B cell (primary cell): ENCODE results near the gene GALR3. TPM values are rescaled to one million over a fixed set of nuclear protein-coding genes. Genes with fewer than 3 reads are reported as not detected.

ENCODE experiments used
- ATAC-seq: fragments of 200-7000 bp; cut with Tn5 transposase; one replicate; pipeline ENCODE4 v1.10.0; 2021; ENCODE audit warnings: low read depth, mild to moderate bottlenecking, moderate number of reproducible peaks, moderate library complexity
- CTCF ChIA-PET: fragments of 350-600 bp; sonication (Branson Sonifier 250); formaldehyde crosslinking; loops from one replicate; lab custom pipeline; 2021; ENCODE audit warnings: antibody characterized with exemption, inconsistent platforms; lab: Charles Lee
- POLR2A ChIA-PET: fragments of 350-600 bp; sonication (Branson Sonifier 250); formaldehyde crosslinking; loops from one replicate; lab custom pipeline; 2021; ENCODE audit warnings: antibody characterized with exemption; lab: Charles Lee
- DNase-seq: peaks from one replicate; pipeline ENCODE4 v3.0.0; 2013
- H2AFZ ChIP-seq: 2 replicates; pipeline ENCODE4 v1.6.1; 2012; ENCODE audit warnings: mild to moderate bottlenecking, low read depth, low read length; ENCODE audit not compliant: insufficient read depth, poor library complexity, severe bottlenecking
- H3K27ac ChIP-seq, 2 donors: 1 replicate in 1 of 2; 2 replicates in 1 of 2; pipeline ENCODE4 v1.5.1; 2012 to 2013; ENCODE audit warnings: low read length in 2 of 2, mild to moderate bottlenecking in 2 of 2, moderate library complexity in 1 of 2
- H3K27me3 ChIP-seq, 4 experiments: fragments of 200-600 bp in 1 of 4; sonication (generic) in 1 of 4; replicated peaks in 1 of 4; 1 replicate in 2 of 4; 2 replicates in 2 of 4; pipeline versions ENCODE4 v1.6.1 to v1.7.0; 2013 to 2016; ENCODE audit warnings: low read length in 3 of 4, mild to moderate bottlenecking in 2 of 4, mixed read lengths in 1 of 4, moderate library complexity in 1 of 4; ENCODE audit not compliant: insufficient read depth in 4 of 4, control insufficient read depth in 3 of 4; ENCODE audit errors: control extremely low read depth in 1 of 4
- H3K36me3 ChIP-seq, 2 experiments: replicated peaks in 1 of 2; 1 replicate in 1 of 2; 2 replicates in 1 of 2; pipeline versions ENCODE4 v1.6.1 to v1.7.1; 2013; ENCODE audit warnings: low read length in 1 of 2; ENCODE audit not compliant: insufficient read depth in 2 of 2, control insufficient read depth in 1 of 2; ENCODE audit errors: control extremely low read depth in 1 of 2, extremely low read depth in 1 of 2
- H3K4me1 ChIP-seq, 2 donors: fragments of 200-600 bp in 1 of 2; sonication (generic) in 1 of 2; 1 replicate in 1 of 2; 2 replicates in 1 of 2; pipeline versions ENCODE4 v1.5.1 to v1.6.1; 2013 to 2017; ENCODE audit warnings: low read length in 2 of 2; ENCODE audit not compliant: control insufficient read depth in 2 of 2, insufficient read depth in 2 of 2
- H3K4me2 ChIP-seq: replicated peaks from 2 replicates; pipeline ENCODE3; 2012; ENCODE audit warnings: mild to moderate bottlenecking, low read depth, low read length; ENCODE audit not compliant: poor library complexity, severe bottlenecking
- H3K4me3 ChIP-seq, 5 experiments: fragments of 200-600 bp in 1 of 5; sonication (generic) in 1 of 5; 1 replicate in 3 of 5; 2 replicates in 2 of 5; pipeline versions ENCODE4 v1.5.1 to v1.7.0; 2011 to 2016; ENCODE audit warnings: low read length in 4 of 5, mild to moderate bottlenecking in 4 of 5, low read depth in 2 of 5, control low read depth in 1 of 5, moderate library complexity in 1 of 5; ENCODE audit not compliant: insufficient read depth in 1 of 5; ENCODE audit errors: control extremely low read depth in 1 of 5, extremely low read depth in 1 of 5
- H3K79me2 ChIP-seq: fragments of 200-600 bp; sonication (generic); one replicate; pipeline ENCODE4 v1.6.0; 2016; ENCODE audit warnings: low read length; ENCODE audit not compliant: control insufficient read depth, insufficient read depth
- H3K9ac ChIP-seq: fragments of 200-600 bp; sonication (generic); 2 replicates; pipeline ENCODE4 v1.6.1; 2017; ENCODE audit warnings: mild to moderate bottlenecking, low read length, moderate library complexity
- H3K9me3 ChIP-seq, 3 donors: one replicate each; pipeline versions ENCODE4 v1.6.1 to v1.7.1; 2013; ENCODE audit warnings: low read length in 2 of 3; ENCODE audit not compliant: control insufficient read depth in 2 of 3, insufficient read depth in 1 of 3; ENCODE audit errors: control extremely low read depth in 1 of 3
- H4K20me1 ChIP-seq: 2 replicates; pipeline ENCODE4 v1.6.0; 2012; ENCODE audit warnings: mild to moderate bottlenecking, low read length; ENCODE audit not compliant: insufficient read depth, control insufficient read depth, poor library complexity, severe bottlenecking
- H3K27ac Mint-ChIP-seq: one replicate; pipeline ENCODE4 v1.8.0; 2021; ENCODE audit warnings: mixed read lengths
- H3K27me3 Mint-ChIP-seq: one replicate; pipeline ENCODE4 v1.8.0; 2021; ENCODE audit warnings: mixed read lengths
- H3K4me1 Mint-ChIP-seq: one replicate; pipeline ENCODE4 v1.8.0; 2021; ENCODE audit warnings: mixed read lengths
- H3K4me3 Mint-ChIP-seq: one replicate; pipeline ENCODE4 v1.8.0; 2021; ENCODE audit warnings: mixed read lengths
- H3K9me3 Mint-ChIP-seq: one replicate; pipeline ENCODE4 v1.8.0; 2022; ENCODE audit warnings: mixed read lengths; ENCODE audit not compliant: insufficient read depth
- EZH2 ChIP-seq: IDR thresholded peaks from 2 replicates; pipeline ENCODE4 v1.6.1; 2012; ENCODE audit warnings: borderline replicate concordance, low read depth, mild to moderate bottlenecking, moderate library complexity, low read length; ENCODE audit not compliant: insufficient read depth, poor library complexity, severe bottlenecking
- WGBS: methylation state at CpG from one replicate; pipeline ENCODE4 v1.1.5; 2013; ENCODE audit warnings: missing lambda C conversion rate; ENCODE audit not compliant: insufficient coverage; 5-methylcytosine and 5-hydroxymethylcytosine counted together
- intact Hi-C: fragments of 100-400 bp; cut with micrococcal nuclease; formaldehyde crosslinking; loops from one replicate; pipeline ENCODE4 v1.10.0; 2022
- polyA plus RNA-seq: library from polyadenylated mRNA; depleted of rRNA; stranded (reverse); fragments of >200 nt; gene quantifications from 2 replicates; pipeline ENCODE4 v1.2.3, GENCODE V29; 2012
- total RNA-seq, 2 donors: library from RNA; stranded (reverse); fragments of 120-200 nt in 1 of 2; gene quantifications; 1 replicate in 1 of 2; 2 replicates in 1 of 2; pipeline versions ENCODE4 v1.2.3 to v1.2.4, GENCODE V29; 2013 to 2022
- TF ChIP-seq, protein P1 (sequence below): fragments of 200-600 bp; IDR thresholded peaks from one replicate; pipeline ENCODE4 v1.8.0; 2022; ENCODE audit warnings: antibody characterized with exemption, mild to moderate bottlenecking

GALR3 gene
- total and polyA plus RNA-seq, 2 donors (not counting 1 experiment from before 2014, with no cell fraction given), result not detected

DNA sequence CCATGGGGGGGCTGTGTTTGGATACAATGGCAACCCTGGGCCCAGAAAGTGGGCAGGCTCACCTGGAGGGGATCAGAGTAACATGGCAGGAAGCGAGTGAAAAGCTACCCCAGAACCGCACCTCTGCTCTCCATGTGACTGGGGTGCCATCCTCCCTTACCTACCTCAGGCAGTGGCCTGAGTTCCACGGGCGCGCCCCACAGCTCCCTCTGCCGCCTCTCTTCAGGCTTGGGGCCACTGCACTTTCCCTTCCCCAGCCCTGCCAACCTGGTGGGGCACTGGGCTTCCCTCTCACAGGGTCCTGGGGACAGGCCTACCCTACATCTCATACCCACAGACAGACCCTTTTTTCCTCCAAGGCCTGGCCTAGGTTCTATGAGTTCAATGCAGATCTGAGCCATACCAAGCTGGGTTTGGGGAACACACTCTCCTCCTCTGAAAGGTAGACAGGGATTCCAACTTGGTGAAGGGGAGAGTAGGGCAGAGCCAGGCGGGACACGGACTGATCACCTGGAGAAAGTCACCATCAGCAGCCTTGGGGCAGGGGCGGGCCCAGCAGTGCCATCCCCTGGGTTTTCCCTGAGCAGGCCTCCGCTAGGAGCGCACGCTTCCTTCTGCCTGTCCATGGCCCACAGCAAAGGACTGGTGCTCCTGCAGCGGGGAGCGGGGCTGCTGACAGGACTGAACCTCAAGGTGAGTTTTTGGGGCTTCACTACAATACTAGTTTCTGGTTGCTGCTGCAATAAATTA lies 7.1 kb downstream of the GALR3 start:
- Histone ChIP-seq H3K4me1 (no peaks in the 10 kb centered on the region), H3K4me3 (no peak overlapping the region), H3K9ac (no peak overlapping the region), H3K27ac (no peak overlapping the region), H3K4me2 (no peak overlapping the region), H2AFZ (no peak overlapping the region), H3K27me3 (no peaks in the 10 kb centered on the region), H3K36me3 (peaks cover 0 to 41% of the 10 kb centered on the region in 2 experiments), H4K20me1 (no peaks in the 10 kb centered on the region), H3K79me2 (no peaks in the 10 kb centered on the region), H3K9me3 (no peaks in the 10 kb centered on the region)
- CTCF ChIA-PET, result interaction anchor here (0.5 kb wide), 1 partner anchor 38 kb away, joined by 3 read pairs; no protein-coding TSS in a partner anchor
- intact Hi-C loops, result no loop called here
- no peak overlapping the region for H3K27ac Mint-ChIP-seq
- H3K4me1 Mint-ChIP-seq, result peaks cover 3% of the 10 kb centered on the region
- POLR2A ChIA-PET, result interaction anchor here (0.6 kb wide), 1 partner anchor 54 kb away, joined by 4 read pairs; no protein-coding TSS in a partner anchor
- no peaks in the 10 kb centered on the region for H3K9me3 Mint-ChIP-seq
- WGBS, result 96% methylated on average over 14 of the region's 14 CpGs
- ATAC-seq, result no peak
- H3K27me3 Mint-ChIP-seq, result peaks cover 3% of the 10 kb centered on the region
- no peak for TF ChIP-seq EZH2
- TF ChIP-seq, protein P1, sequence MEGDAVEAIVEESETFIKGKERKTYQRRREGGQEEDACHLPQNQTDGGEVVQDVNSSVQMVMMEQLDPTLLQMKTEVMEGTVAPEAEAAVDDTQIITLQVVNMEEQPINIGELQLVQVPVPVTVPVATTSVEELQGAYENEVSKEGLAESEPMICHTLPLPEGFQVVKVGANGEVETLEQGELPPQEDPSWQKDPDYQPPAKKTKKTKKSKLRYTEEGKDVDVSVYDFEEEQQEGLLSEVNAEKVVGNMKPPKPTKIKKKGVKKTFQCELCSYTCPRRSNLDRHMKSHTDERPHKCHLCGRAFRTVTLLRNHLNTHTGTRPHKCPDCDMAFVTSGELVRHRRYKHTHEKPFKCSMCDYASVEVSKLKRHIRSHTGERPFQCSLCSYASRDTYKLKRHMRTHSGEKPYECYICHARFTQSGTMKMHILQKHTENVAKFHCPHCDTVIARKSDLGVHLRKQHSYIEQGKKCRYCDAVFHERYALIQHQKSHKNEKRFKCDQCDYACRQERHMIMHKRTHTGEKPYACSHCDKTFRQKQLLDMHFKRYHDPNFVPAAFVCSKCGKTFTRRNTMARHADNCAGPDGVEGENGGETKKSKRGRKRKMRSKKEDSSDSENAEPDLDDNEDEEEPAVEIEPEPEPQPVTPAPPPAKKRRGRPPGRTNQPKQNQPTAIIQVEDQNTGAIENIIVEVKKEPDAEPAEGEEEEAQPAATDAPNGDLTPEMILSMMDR, result no peak
- no peak overlapping the region for H3K4me3 Mint-ChIP-seq
- DNase-seq, result no peak

GRCh38 chr22:37831472-37831871 lies 8.3 kb downstream of the GALR3 start:
- Mint-ChIP-seq H3K27ac (no peak overlapping the region), H3K4me1 (no peaks in the 10 kb centered on the region), H3K27me3 (no peaks in the 10 kb centered on the region), H3K9me3 (no peaks in the 10 kb centered on the region), H3K4me3 (no peak overlapping the region)
- 97% methylated on average over 11 of the region's 11 CpGs for WGBS
- Histone ChIP-seq H3K36me3 (peaks cover 0 to 41% of the 10 kb centered on the region in 2 experiments), H4K20me1 (no peaks in the 10 kb centered on the region), H3K9ac (no peak overlapping the region), H2AFZ (no peak overlapping the region), H3K27ac (no peak overlapping the region), H3K9me3 (no peaks in the 10 kb centered on the region), H3K27me3 (no peaks in the 10 kb centered on the region), H3K4me2 (no peak overlapping the region), H3K4me1 (no peaks in the 10 kb centered on the region), H3K4me3 (no peak overlapping the region), H3K79me2 (no peaks in the 10 kb centered on the region)
- intact Hi-C loops, result no loop called here
- POLR2A ChIA-PET, result interaction anchor here (0.6 kb wide), 1 partner anchor 224 kb away, joined by 3 read pairs; no protein-coding TSS in a partner anchor
- CTCF ChIA-PET, result no interaction called here
- ATAC-seq (no peak), DNase-seq (no peak)
- no peak for TF ChIP-seq EZH2
- TF ChIP-seq, protein P1, result no peak
